HG03342 (cell line): ENCODE data around the gene STK38.

Experiments used
- ATAC-seq: cut with Tn5 transposase; IDR thresholded peaks from one replicate; pipeline ENCODE4 v1.9.1; 2021; ENCODE audit warnings: mild to moderate bottlenecking, moderate library complexity; ENCODE audit not compliant: unreplicated experiment

Gene STK38

GRCh38 chr6:36524871-36525270 lies 22.4 kb downstream of the STK38 start:
- no peak for ATAC-seq

- no peak for ATAC-seq
Observed at GRCh38 chr6:36523936-36524499, 23.3 kb downstream of the STK38 start.

GRCh38 chr6:36523451-36523850 lies 23.8 kb downstream of the STK38 start:
- ATAC-seq = no peak

- no peak for ATAC-seq
Observed at GRCh38 chr6:36519352-36519751, 27.9 kb downstream of the STK38 start.

GRCh38 chr6:36517408-36517807 lies 29.9 kb downstream of the STK38 start:
- no peak for ATAC-seq

GRCh38 chr6:36516988-36517387 lies 30.3 kb downstream of the STK38 start:
- ATAC-seq = no peak

- ATAC-seq = no peak
Observed at GRCh38 chr6:36516559-36516958, 30.7 kb downstream of the STK38 start.

GRCh38 chr6:36515844-36516243 lies 31.4 kb downstream of the STK38 start:
- ATAC-seq = no peak

- no peak for ATAC-seq
Observed at GRCh38 chr6:36514554-36515456, 32.5 kb downstream of the STK38 start.

- no peak for ATAC-seq
Observed at GRCh38 chr6:36510365-36510764, 36.9 kb downstream of the STK38 start.

GRCh38 chr6:36508532-36508931 lies 38.7 kb downstream of the STK38 start:
- no peak for ATAC-seq

- no peak for ATAC-seq
Observed at GRCh38 chr6:36506611-36507010, 40.7 kb downstream of the STK38 start.

- ATAC-seq = no peak
Observed at GRCh38 chr6:36505744-36506534, 41.3 kb downstream of the STK38 start.

GRCh38 chr6:36504982-36505381 lies 42.3 kb downstream of the STK38 start:
- ATAC-seq = no peak

GRCh38 chr6:36504181-36504580 lies 43.1 kb downstream of the STK38 start:
- ATAC-seq = no peak

- ATAC-seq = no peak
Observed at GRCh38 chr6:36501686-36502085, 45.6 kb downstream of the STK38 start.

- ATAC-seq = no peak
Observed at GRCh38 chr6:36499918-36500317, 47.4 kb downstream of the STK38 start.

GRCh38 chr6:36495086-36495485 lies 52.2 kb downstream of the STK38 start:
- ATAC-seq = no peak

GRCh38 chr6:36493859-36494258 lies 53.4 kb downstream of the STK38 start:
- no peak for ATAC-seq

- no peak for ATAC-seq
Observed at GRCh38 chr6:36493319-36493718, 54.0 kb downstream of the STK38 start.

- ATAC-seq = no peak
Observed at GRCh38 chr6:36492621-36493020, 54.7 kb downstream of the STK38 start.

- no peak for ATAC-seq
Observed at GRCh38 chr6:36492092-36492491, 55.2 kb downstream of the STK38 start.
